ENCODE data around the gene EFCAB6. TPM values are rescaled to one million over a fixed set of nuclear protein-coding genes. Genes with fewer than 3 reads are reported as not detected.

Gene EFCAB6
- total RNA-seq, 2 donors from 2014 or later, result 1.7 to 2.0 TPM

DNA sequence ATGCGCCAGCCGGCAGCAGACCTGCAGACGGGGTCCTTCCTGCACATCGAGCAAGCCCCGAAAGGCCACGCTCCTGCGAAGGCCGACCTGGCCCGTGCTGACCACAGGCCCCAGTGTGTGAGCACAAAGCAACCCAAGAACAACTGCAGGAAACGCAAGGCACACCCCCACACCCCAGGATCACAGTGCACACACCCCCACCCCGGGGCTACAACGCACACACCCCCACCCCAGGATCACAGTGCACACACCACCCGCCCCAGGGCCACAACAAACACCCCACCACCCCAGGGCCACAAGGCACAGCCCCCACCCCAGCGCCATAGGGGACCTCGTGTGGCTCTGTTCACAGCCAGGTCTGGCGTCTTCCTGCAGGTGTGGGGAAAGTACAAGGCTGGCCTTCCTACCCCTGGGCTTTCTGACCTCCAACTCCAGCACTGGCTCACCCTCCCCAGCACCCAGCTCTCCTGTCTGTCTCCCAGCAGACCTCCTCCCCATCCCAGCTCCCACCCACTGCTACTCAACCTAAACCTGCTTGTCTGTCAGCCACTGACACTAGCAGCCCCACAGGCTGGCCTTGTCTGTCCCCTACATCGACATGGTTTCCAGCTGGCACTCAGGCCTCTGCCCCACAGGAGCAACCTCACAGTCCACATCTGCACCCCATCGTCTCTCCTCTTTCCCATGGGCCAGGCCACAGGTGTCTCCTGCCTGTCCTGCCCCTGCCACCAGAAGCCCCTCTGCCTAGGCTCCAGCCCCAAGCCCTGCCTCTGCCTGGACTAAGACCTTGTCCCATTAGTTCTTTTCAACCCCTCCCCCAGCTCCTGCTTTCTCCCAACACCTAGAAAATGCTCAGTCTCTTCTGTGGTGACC lies 20.5 kb upstream of the EFCAB6 start:
- no peak for DNase-seq (ENCODE audit: low spot score)
- intact Hi-C loops (cut with DNase I), result no loop called here

DNA sequence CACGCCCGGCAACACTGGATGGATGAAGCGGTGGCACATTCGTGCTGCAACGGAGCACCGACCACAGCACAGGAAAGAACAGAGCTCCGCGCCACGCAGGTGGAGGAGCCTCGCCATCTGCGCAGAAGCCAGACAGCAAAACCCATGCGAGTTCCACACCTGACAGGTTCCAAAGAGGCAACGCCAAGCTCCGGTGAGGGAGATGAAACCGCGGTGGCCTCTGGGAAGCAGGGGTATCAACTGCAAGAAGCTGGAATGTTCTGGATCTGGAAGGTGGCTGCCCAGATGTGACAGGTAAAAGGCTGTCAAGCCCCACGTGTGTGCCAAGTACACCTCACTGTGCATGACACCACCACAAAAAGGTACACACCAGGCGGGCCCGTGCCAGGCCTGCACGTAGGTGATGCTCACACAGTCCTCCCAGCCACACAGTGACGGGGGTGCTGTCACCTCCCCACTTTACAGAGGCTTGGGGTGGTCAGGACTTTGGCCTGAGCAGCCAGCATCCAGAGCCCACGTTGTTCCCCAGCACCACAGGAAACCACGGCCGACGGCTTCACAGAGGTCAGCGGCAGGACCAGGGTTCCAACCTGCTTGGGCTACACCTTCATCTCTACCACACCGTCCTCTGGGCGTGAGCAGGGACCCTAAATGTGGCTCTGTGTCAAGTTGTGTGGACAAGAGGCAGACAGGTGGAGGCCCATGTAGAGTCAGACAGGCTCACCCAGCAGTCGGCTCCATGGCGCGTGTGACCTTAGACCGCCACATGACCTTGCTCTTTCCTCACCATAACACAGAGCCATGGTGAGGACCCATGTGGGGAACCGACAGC lies 19.7 kb upstream of the EFCAB6 start:
- peak; percentile 70 for DNase-seq (ENCODE audit: low spot score)
- intact Hi-C loops (cut with DNase I), result no loop called here

DNA sequence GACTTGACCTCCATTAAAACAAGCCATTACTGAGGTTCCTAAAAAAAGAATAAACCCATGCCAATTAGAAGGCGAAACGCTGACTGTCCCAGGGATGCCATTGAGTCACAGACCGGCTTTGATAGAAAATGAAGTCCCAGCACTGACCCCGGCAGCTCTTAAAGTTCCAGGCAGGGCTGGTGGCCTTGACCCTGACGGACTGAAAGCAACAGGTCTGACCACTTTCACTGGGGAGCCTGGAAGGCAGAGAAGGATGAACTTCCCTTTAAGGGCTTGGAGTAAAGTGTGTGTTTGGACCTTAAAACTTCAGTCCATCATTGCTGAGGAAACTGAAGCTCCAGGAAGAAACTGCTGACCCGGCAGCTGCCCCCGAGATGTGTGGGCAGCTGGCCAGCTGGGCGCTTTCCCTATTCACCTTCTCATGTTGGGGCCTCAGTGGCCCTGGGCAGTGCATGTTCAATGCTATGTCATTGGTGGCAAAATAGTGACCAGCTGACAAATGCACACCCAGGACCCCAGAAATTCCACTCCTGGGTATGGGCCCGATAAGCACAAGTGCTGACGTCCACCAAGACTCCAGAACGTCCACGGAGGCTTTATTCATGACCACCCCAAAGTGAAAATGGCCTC lies 18.9 kb upstream of the EFCAB6 start:
- intact Hi-C loops (cut with DNase I), result no loop called here

DNA sequence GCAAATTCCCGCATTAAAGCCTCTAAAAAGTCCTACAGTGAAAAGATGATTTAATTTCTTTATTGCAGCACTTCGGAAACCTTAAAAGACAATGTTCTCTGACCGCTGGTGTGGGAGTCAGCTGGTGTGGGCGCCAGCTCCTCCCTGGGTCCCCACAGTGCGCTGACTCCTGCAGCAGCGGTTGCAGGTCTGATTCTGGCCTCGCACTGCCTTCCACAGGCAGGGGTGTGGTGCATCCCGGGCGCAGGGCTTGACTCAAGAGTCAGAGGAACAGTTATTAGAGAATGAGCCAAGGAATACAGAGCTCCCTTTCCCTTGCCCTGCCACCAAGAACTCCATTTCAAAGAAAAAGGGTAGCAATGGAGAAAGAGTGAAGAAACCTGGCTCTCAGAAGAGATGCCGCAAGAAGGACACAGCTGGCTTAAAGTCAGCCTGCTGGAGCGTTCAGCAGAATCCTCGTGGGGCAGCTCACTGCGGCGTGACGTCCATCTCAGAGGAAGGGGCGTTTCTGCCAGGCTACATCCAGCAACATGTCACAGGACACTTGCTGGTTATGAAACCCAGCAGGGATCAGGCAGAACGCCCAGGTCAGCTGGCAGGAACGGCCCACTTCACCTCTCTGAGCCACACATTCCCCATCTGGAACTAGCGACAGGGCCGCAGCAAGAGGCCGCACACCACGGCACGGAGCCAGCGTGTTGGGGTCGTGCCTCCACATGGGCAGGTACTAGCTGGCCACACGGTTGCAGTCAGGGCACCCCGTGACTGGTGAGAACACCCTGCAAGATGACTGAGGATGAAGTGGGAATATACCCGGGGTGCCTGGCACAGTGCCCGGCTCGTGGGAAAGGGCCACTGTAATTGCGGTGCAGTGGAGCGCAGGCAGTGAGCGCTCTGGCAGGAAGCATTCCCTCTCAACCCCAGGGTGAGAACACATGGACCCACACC lies 18.1 kb upstream of the EFCAB6 start:
- DNase-seq (ENCODE audit: low spot score), result peak; percentile 89
- intact Hi-C loops (cut with DNase I), result loop anchor here in 1 of 2 donors (5.0 kb wide), 1 partner anchor 443 kb away; no protein-coding TSS in a partner anchor

More for the DNA sequence above, 18.9 kb upstream of the EFCAB6 start:
- peak; percentile 57 for DNase-seq (ENCODE audit: low spot score)

DNA sequence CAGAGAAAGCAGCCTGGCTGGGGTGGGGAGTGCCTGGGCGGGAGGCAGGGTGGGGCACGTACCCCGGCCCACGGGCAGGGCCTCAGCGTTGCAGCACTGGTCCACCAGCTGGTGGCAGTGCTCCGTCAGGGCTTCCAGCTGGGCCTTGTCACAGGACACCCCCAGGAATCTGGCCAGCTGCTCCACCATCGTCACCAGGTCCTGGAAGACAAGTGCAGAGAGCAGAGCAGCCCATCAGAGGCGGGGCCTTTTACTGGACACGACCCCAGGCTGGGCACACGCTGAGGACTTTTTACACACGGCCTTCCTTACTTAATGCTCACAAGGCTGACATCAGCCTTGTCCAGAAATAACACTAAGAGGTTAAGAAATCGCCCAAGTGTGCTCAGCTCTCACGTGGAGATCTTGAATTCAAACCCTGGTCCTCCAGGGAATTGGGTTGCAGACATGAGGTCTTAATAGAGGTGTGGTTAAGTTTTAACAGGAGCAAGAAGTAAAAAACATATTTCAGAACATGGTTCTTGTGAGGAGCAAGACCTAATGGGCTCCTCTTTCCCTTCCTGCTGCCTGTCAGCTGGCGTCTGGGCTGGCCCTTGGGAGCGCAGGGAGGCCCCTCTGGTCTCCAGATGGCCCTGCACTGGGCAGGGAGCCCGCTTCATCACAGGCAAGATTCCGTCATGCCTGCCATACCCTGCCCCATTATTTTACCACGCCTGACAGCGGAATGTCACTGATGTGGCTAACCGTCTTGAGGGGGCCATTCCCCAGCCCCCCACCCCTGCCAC lies 17.1 kb upstream of the EFCAB6 start:
- intact Hi-C loops (cut with DNase I), result loop anchor here in 1 of 2 donors (5.0 kb wide), 1 partner anchor 442 kb away; no protein-coding TSS in a partner anchor

DNA sequence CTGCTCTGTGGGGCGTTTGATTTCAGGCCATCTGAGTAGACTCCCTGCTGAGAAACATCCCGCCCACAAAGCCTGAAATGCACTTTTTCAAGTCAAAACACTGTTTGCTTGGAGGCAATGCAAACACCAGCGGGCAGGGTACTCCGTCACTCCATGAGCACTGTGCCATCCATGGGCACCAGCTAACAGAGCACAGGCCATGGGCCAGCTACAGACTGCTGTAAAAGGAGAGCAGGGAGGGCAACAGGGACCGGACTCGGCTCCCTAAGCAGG lies 16.6 kb upstream of the EFCAB6 start:
- intact Hi-C loops (cut with DNase I), result loop anchor here in 1 of 2 donors (5.0 kb wide), 1 partner anchor 441 kb away; no protein-coding TSS in a partner anchor
- DNase-seq (ENCODE audit: low spot score), result no peak

More for the DNA sequence above, 17.1 kb upstream of the EFCAB6 start:
- DNase-seq (ENCODE audit: low spot score), result peak; percentile 88

DNA sequence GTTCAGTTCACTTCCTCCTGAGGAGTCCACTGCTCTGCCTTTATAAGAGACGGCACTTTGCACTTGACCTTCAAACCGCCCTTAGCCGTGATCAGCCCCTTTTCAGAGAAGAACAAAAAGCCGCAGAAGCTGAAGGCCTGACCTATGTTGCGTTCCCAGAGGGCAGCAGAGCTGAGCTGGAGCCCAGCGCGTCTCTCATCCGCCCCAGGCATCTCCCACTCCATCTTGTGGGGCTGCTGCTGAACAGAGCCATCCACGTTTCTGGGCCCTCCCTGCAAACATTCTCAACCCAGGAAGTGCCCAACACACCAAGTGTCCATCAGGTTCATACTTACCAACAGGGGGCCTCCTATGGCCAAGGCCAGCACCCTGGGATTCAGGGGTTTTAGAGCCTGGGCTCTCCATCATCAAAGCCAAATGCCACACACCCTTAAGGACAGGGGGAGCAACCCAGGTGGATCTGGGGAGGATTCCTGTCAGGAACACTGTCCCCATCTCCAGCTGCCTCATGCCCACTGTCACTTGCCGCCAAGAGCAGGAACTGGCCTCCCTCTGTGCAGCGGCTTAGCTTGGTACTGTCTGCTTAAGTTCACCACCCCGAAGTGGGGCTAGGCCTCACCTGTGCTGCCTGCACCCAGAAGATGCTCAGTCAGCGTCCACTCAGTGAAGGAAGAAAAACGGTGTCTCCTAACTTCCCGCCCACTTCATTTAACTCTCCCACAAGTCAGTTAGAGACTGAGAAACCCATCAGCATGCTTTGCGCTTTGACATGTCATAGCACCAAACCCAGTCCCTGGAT lies 16.0 kb upstream of the EFCAB6 start:
- intact Hi-C loops (cut with DNase I), result loop anchor here in 1 of 2 donors (5.0 kb wide), 1 partner anchor 441 kb away; no protein-coding TSS in a partner anchor
- DNase-seq (ENCODE audit: low spot score), result peak; percentile 45

DNA sequence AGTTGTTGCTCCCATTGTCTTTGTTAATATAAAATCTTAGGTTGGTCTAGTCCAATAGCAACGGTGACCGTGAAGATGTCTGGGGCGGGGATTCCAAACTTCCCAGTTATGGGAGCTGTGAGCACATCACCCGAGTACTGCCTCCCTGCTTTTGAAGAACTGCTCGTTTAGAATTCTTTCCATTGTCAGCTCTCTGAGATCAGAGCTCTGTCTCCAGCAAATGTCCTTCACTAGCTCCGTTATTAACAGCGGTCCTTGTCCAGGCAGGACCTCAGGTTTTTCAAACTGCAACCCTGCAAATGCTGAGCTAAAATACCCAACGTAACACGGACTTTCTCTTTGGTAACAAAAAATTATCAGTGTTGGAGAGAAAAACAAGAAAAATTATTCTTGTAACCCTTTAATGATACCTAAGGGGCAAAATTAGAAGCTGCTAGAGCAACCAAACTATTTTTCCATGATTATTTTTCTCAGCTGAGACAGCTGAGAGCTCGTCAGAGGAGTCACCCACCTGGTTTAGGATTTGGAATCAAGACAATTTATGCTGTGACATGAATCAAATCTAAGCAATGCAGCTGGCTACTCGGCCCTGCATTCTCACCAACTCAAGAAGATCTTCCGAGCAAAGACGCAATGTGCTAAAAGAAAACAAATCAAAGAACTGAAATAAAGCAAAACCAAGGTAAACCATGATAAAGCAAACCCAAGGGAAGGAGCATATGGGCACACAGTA lies 15.1 kb upstream of the EFCAB6 start:
- intact Hi-C loops (cut with DNase I), result loop anchor here in 1 of 2 donors (5.0 kb wide), 1 partner anchor 440 kb away; no protein-coding TSS in a partner anchor
- no peak for DNase-seq (ENCODE audit: low spot score)

DNA sequence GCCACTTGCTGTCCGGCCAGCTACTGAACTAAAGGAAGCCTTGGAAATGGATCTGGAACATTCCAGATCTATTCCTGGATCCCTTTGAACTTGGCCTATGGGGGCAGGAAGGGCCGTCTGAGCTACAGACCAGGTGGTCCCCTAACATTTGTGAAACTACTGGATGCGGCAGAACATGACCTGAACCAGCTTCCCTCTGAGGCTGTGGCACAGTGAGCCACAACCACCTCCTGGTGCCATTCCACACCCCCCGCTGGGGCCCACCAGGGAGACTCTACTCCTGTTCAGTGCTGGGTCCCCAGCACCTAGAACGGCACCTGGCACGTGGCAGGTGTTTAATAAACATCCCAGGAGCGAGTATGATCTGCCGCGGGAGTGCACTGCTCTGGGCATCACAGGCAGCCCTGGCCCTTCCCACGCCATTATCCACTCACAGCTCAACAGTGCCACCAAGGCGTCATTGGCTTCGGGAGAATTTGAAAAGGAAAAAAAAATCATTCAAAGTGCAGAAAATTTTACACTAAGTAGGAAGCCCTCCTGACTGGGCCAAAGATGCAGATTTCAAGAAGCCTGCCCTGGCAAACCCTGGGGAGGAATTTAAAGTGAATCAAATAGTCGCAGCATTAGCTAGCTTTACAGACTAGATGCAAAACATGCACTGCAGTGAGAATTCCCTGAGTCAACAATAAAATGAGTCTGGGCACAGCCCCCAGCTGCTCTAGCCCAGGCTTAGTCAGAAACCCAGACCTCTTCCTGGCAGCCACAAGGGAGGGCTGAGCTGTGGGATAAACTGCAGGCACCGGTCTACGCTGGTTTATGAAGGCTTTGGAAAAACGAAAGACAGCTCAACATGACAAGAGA lies 14.3 kb upstream of the EFCAB6 start:
- DNase-seq (ENCODE audit: low spot score), result no peak

DNA sequence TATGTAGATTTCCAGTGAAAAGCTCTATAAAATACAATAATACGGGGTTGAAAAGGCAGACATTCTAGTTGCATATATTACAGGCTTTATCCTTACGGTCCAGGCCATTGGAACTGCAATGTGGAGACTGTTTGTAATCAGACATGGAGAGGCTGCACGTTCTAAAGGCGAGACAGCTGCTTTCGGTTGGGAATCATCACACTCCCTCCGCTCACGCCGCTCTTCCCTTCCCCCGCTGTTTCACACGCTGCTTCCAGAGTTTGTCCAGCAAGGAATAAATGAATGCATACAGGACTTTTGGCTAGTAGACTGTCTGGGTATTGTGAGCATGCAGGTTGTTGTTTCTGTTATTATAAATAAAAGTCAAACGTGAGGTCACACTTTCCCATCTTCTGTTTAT lies 13.5 kb upstream of the EFCAB6 start:
- intact Hi-C loops (cut with DNase I), result loop anchor here in 1 of 2 donors (5.0 kb wide), 1 partner anchor 438 kb away; no protein-coding TSS in a partner anchor
- no peak for DNase-seq (ENCODE audit: low spot score)

More for the DNA sequence above, 14.3 kb upstream of the EFCAB6 start:
- intact Hi-C loops (cut with DNase I), result loop anchor here in 1 of 2 donors (5.0 kb wide), 1 partner anchor 439 kb away; no protein-coding TSS in a partner anchor

DNA sequence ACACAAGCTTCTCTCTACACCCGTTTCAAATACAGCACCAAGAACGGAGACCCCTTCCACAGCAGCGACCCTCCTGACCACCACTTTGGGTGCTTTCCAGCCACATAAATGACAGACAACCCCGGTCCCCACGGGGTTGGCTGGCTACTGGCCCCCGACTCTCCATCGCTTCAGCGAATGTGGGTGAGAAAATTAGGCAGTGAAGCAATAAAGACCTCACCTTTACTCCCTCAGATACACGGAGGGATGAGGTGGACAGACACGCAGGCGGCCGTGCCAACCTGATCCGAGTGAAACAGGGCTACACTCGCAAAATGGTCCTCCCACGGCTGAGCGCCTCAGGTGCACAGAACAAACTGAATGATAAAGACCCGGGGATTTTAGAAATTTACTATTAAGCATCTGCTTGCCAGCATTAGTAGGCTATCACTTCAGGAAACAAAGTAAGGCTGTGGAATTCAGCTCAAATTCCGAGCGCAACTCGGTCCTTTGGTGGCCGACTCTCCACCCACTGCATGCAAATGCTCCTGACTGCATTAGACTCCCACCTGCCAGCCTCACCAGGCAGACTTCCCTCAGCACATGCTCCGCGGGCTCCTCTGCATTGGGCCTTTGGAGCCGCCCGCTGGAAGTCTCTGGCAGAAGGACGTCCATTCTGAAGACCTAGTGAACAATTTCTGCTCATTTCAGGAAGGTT lies 12.8 kb upstream of the EFCAB6 start:
- intact Hi-C loops (cut with DNase I), result loop anchor here in 1 of 2 donors (5.0 kb wide), 1 partner anchor 438 kb away; no protein-coding TSS in a partner anchor

DNA sequence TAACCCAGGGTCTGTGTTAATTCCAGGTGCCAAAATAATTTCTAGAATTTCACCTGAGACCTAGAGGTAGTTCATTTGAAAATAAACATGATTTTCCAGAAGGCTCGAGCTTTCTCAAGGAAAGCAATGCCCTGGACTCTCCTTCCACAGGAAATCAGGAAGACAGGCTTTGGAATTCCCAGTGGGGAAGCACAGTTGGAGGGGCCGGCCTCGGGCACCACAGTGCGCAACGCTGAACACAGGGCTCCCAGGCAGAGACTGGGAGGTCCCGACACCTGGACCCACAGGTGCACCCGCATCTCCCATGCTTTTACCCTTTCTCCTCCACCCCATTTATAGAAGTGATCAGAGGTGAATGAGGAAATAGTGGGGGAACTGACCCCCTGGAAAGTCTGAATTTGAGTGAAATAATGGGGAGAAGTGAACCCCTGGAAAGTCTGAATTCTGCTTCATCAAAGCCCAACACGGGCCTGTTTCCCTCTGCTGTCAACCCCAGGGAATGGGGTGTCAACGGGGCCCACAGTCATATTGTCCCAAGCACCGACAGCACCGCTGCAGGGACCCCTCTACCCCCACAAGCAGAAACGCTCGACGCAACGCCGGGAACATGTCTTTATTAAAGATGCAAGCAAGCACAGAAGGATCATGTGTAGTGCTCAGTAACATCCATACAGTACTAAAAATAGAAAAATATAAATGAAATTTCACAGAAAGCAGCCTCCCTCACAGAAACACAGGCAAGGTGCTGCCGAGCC lies 12.0 kb upstream of the EFCAB6 start:
- intact Hi-C loops (cut with DNase I), result no loop called here
- no peak for DNase-seq (ENCODE audit: low spot score)

More for the DNA sequence above, 12.8 kb upstream of the EFCAB6 start:
- DNase-seq (ENCODE audit: low spot score), result no peak

DNA sequence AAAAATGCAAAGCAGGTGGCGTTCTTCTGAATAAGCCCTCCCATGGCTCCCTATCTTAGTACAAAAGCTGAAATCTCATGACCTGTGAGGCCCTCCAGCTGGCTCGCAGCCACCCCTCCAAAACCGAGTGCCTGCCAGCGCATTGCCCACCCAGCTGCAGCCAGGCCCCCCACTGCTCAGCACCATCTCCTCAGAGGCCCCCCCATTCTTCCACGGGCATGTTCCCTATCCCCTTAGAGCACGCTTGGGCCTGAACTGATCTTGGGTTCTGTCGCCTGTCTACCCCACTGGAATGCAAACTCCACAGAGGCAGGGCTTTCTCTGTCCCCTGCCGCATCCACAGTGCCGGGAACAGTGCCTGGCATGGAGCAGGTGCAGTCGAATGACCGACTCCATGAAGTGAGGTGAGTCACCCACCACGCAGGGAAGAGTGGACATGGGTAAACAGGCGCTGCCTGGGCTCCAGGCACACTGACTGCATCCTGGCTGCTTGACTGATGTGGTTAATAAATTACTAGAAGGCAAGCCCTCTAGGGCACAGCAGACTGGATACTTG lies 11.3 kb upstream of the EFCAB6 start:
- DNase-seq (ENCODE audit: low spot score), result no peak
- intact Hi-C loops (cut with DNase I), result no loop called here
